CD14-positive monocyte (primary cell): ENCODE measurements around the gene LTF. TPM values are rescaled to one million over a fixed set of nuclear protein-coding genes. Genes with fewer than 3 reads are reported as not detected.

Experiments used
- DNase-seq, 3 donors: peaks; one replicate each; pipeline ENCODE4 v3.0.0-alpha.2; 2011 to 2022
- H2AFZ ChIP-seq: 2 replicates; pipeline ENCODE4 v1.6.0; 2012; ENCODE audit warnings: mild to moderate bottlenecking, low read depth, low read length, inconsistent platforms; ENCODE audit not compliant: insufficient read depth, poor library complexity, severe bottlenecking
- H3K27ac ChIP-seq, 2 donors: 1 replicate in 1 of 2; 2 replicates in 1 of 2; pipeline ENCODE4 v1.5.1; 2012 to 2013; ENCODE audit warnings: low read length in 2 of 2, control low read depth in 1 of 2, inconsistent platforms in 1 of 2, low read depth in 1 of 2, mild to moderate bottlenecking in 1 of 2
- H3K27me3 ChIP-seq, 2 donors: one replicate each; pipeline versions ENCODE4 v1.6.0 to v1.6.1; 2011 to 2013; ENCODE audit warnings: low read length in 2 of 2; ENCODE audit not compliant: control insufficient read depth in 2 of 2, insufficient read depth in 2 of 2
- H3K36me3 ChIP-seq, 2 donors: replicated peaks in 1 of 2; 1 replicate in 1 of 2; 2 replicates in 1 of 2; pipeline versions ENCODE4 v1.5.1 to v1.6.1; 2012 to 2013; ENCODE audit warnings: low read length in 2 of 2, control low read depth in 1 of 2, inconsistent platforms in 1 of 2, mild to moderate bottlenecking in 1 of 2; ENCODE audit not compliant: insufficient read depth in 2 of 2, control insufficient read depth in 1 of 2
- H3K4me1 ChIP-seq, 2 donors: 1 replicate in 1 of 2; 2 replicates in 1 of 2; pipeline versions ENCODE4 v1.5.1 to v1.6.1; 2012 to 2013; ENCODE audit warnings: low read length in 2 of 2, control low read depth in 1 of 2, inconsistent platforms in 1 of 2, mild to moderate bottlenecking in 1 of 2, moderate library complexity in 1 of 2; ENCODE audit not compliant: insufficient read depth in 2 of 2, control insufficient read depth in 1 of 2
- H3K4me2 ChIP-seq: replicated peaks from 2 replicates; pipeline ENCODE3; 2012; ENCODE audit warnings: low read length, moderate library complexity, mild to moderate bottlenecking; ENCODE audit not compliant: poor library complexity, severe bottlenecking; ENCODE audit errors: extremely low read depth
- H3K4me3 ChIP-seq, 3 experiments: fragments of 200-600 bp in 1 of 3; sonication (generic) in 1 of 3; replicated peaks in 1 of 3; 1 replicate in 2 of 3; 2 replicates in 1 of 3; pipeline ENCODE4 v1.5.1; 2011 to 2013; ENCODE audit warnings: low read length in 3 of 3, mild to moderate bottlenecking in 3 of 3, control low read depth in 2 of 3, low read depth in 2 of 3, inconsistent platforms in 1 of 3, moderate library complexity in 1 of 3
- H3K79me2 ChIP-seq: 2 replicates; pipeline ENCODE4 v1.6.0; 2012; ENCODE audit warnings: mild to moderate bottlenecking, control low read depth, inconsistent platforms, low read length, moderate library complexity; ENCODE audit not compliant: insufficient read depth
- H3K9ac ChIP-seq: 2 replicates; pipeline ENCODE4 v1.6.0; 2017; ENCODE audit warnings: low read length, mild to moderate bottlenecking; ENCODE audit not compliant: insufficient read depth, poor library complexity, severe bottlenecking
- H3K9me3 ChIP-seq, 2 donors: replicated peaks in 1 of 2; 1 replicate in 1 of 2; 2 replicates in 1 of 2; pipeline versions ENCODE4 v1.5.1 to v1.6.1; 2012 to 2013; ENCODE audit warnings: low read length in 2 of 2, control low read depth in 1 of 2; ENCODE audit not compliant: control insufficient read depth in 1 of 2, insufficient read depth in 1 of 2
- H4K20me1 ChIP-seq: 2 replicates; pipeline ENCODE4 v1.6.0; 2012; ENCODE audit warnings: mild to moderate bottlenecking, low read length, control low read depth, moderate library complexity; ENCODE audit not compliant: insufficient read depth
- H3K27ac Mint-ChIP-seq, 7 donors: one replicate each; pipeline ENCODE4 v1.8.0; 2020; ENCODE audit warnings: mild to moderate bottlenecking in 7 of 7, mixed read lengths in 7 of 7, moderate library complexity in 6 of 7, inconsistent platforms in 2 of 7
- H3K27me3 Mint-ChIP-seq, 3 donors: one replicate each; pipeline ENCODE4 v1.8.0; 2021 to 2022; ENCODE audit warnings: low read depth in 3 of 3, mild to moderate bottlenecking in 3 of 3, mixed read lengths in 3 of 3, moderate library complexity in 3 of 3, inconsistent platforms in 1 of 3
- H3K36me3 Mint-ChIP-seq, 2 donors: one replicate each; pipeline ENCODE4 v1.8.0; 2020; ENCODE audit warnings: mixed read lengths in 2 of 2, inconsistent platforms in 1 of 2, mild to moderate bottlenecking in 1 of 2
- H3K4me1 Mint-ChIP-seq: one replicate; pipeline ENCODE4 v1.8.0; 2020; ENCODE audit warnings: mild to moderate bottlenecking, mixed read lengths
- H3K4me3 Mint-ChIP-seq, 2 donors: one replicate each; pipeline ENCODE4 v1.8.0; 2020; ENCODE audit warnings: mild to moderate bottlenecking in 2 of 2, mixed read lengths in 2 of 2, moderate library complexity in 1 of 2
- H3K9me3 Mint-ChIP-seq, 7 donors: one replicate each; pipeline ENCODE4 v1.8.0; 2020 to 2022; ENCODE audit warnings: mixed read lengths in 7 of 7, mild to moderate bottlenecking in 6 of 7, moderate library complexity in 6 of 7, inconsistent platforms in 2 of 7
- WGBS: methylation state at CpG from one replicate; pipeline ENCODE4 v1.1.5; 2013; ENCODE audit warnings: missing lambda C conversion rate; ENCODE audit not compliant: insufficient coverage; 5-methylcytosine and 5-hydroxymethylcytosine counted together
- intact Hi-C, 2 donors: fragments of 100-400 bp; cut with micrococcal nuclease; formaldehyde crosslinking; loops; one replicate each; pipeline versions ENCODE4 v1.15.0 to v1.15.1; 2023
- polyA plus RNA-seq, 3 donors: library from polyadenylated mRNA; depleted of rRNA in 1 of 3; unstranded in 2 of 3; stranded (reverse) in 1 of 3; fragments of 300-500 nt in 2 of 3; fragments of >200 nt in 1 of 3; fragmentation: Illumina TruSeq in 2 of 3; gene quantifications; 1 replicate in 2 of 3; 2 replicates in 1 of 3; pipeline ENCODE4 v1.2.3, GENCODE V29; 2012 to 2021
- TF ChIP-seq, protein P1 (sequence below): fragments of 200-600 bp; IDR thresholded peaks from one replicate; pipeline ENCODE4 v1.8.0; 2022; ENCODE audit warnings: antibody characterized with exemption, mild to moderate bottlenecking

LTF gene
- polyA plus RNA-seq, 3 donors: not detected

DNA sequence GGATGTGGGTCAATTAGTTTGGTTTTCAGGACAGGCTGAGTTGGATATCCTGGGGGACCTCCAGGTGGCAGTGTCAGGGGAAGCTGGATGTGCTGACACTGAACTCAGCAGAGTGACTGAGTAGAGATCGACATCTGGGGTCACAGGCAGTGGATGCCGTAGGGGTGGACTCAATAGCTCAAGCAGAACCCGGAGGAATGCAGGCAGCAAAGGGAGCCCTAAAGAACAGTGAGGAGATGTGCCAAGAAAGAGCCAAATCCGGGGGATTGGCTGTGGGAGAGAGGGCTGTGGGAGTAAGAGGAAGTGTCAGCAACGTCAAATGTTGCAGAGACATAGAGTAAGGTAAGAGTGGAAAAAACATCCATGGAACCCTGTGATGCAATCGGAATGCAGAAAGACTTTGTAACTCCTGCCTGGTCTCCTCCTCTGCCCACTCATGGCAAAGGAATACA lies 69.5 kb downstream of the LTF start:
- Mint-ChIP-seq H3K4me1 (peaks cover 47% of the 10 kb centered on the region), H3K27ac (peak overlapping the region; percentile 71 to 88 (median 79)), H3K36me3 (peaks cover 0 to 5% of the 10 kb centered on the region in 2 donors), H3K4me3 (peak overlapping the region in 1 of 2 donors; percentile 23), H3K27me3 (peaks cover 0 to 4% (median 0%) of the 10 kb centered on the region in 3 donors), H3K9me3 (peaks cover 0 to 2% (median 0%) of the 10 kb centered on the region in 7 donors)
- H3K9ac ChIP-seq: no peak overlapping the region
- no peaks in the 10 kb centered on the region for H3K9me3 ChIP-seq
- TF ChIP-seq, protein P1, sequence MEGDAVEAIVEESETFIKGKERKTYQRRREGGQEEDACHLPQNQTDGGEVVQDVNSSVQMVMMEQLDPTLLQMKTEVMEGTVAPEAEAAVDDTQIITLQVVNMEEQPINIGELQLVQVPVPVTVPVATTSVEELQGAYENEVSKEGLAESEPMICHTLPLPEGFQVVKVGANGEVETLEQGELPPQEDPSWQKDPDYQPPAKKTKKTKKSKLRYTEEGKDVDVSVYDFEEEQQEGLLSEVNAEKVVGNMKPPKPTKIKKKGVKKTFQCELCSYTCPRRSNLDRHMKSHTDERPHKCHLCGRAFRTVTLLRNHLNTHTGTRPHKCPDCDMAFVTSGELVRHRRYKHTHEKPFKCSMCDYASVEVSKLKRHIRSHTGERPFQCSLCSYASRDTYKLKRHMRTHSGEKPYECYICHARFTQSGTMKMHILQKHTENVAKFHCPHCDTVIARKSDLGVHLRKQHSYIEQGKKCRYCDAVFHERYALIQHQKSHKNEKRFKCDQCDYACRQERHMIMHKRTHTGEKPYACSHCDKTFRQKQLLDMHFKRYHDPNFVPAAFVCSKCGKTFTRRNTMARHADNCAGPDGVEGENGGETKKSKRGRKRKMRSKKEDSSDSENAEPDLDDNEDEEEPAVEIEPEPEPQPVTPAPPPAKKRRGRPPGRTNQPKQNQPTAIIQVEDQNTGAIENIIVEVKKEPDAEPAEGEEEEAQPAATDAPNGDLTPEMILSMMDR: no peak
- 62% methylated on average over 5 of the region's 6 CpGs for WGBS
- no peak overlapping the region for H3K4me2 ChIP-seq
- peak; percentile 23 to 89 (median 68) for DNase-seq
- H2AFZ ChIP-seq: peak overlapping the region; percentile 6
- H3K27me3 ChIP-seq: no peaks in the 10 kb centered on the region
- peak overlapping the region in 1 of 2 donors; percentile 70 for H3K27ac ChIP-seq
- peaks cover 48 to 57% of the 10 kb centered on the region in 2 donors for H3K4me1 ChIP-seq
- no peak overlapping the region for H3K4me3 ChIP-seq
- intact Hi-C loops: no loop called here
- H3K79me2 ChIP-seq: no peaks in the 10 kb centered on the region
- no peaks in the 10 kb centered on the region for H4K20me1 ChIP-seq
- H3K36me3 ChIP-seq: no peaks in the 10 kb centered on the region

DNA sequence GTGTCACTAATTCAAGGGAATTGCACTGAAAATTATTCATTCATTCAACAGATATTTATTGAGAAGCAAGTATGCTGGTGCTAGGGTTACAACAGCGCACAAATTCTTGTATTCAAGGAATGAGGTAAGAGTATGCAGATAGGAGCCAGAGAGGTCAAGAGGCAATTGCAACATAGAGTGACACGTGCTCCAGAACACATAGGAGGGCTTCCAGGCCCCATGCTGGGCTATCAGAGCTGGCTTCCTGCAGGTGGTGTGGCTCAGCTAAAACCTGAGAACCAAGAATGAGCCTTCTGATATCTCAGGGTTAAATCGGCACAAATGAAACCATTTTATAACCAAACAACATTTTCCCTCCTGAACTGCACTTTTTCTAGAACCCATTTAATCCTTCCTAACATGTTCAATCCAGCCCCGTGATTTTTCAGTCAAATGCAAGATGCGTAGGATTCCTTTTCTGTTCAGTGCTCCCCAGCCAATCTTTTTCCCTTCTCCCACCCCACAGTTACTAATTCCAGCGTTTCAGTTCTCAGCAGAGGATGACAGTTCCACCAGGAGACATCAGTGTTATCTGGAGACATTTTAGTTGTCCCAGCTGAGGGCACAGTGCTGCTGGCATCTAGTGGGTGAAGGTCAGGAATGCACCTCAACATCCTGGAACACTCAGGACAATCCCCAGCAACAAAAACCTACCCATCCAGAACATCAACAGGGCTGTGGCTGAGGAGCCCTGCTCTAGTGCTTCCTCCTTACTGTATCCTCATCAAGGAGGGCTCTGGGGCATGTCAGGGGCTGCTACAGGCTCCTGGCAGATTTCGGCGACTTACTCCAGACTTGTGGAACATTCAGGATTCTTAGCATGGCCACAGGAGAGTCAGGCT lies 70.9 kb downstream of the LTF start:
- TF ChIP-seq, protein P1: no peak
- H3K27ac Mint-ChIP-seq: peak overlapping the region; percentile 19 to 88 (median 69)
- no peaks in the 10 kb centered on the region for H3K27me3 ChIP-seq
- peaks cover 0 to 4% (median 0%) of the 10 kb centered on the region in 3 donors for H3K27me3 Mint-ChIP-seq
- no peak overlapping the region for H2AFZ ChIP-seq
- H3K4me1 Mint-ChIP-seq: peaks cover 47% of the 10 kb centered on the region
- DNase-seq: peak in 2 of 3 donors; percentile 79 to 82
- no peak overlapping the region for H3K4me3 ChIP-seq
- H3K9me3 ChIP-seq: no peaks in the 10 kb centered on the region
- H4K20me1 ChIP-seq: no peaks in the 10 kb centered on the region
- intact Hi-C loops: no loop called here
- H3K27ac ChIP-seq: no peak overlapping the region
- H3K36me3 Mint-ChIP-seq: peaks cover 0 to 5% of the 10 kb centered on the region in 2 donors
- no peak overlapping the region for H3K4me3 Mint-ChIP-seq
- H3K79me2 ChIP-seq: no peaks in the 10 kb centered on the region
- WGBS: 60% methylated on average over 5 of the region's 8 CpGs
- H3K9ac ChIP-seq: no peak overlapping the region
- H3K36me3 ChIP-seq: no peaks in the 10 kb centered on the region
- peaks cover 37 to 45% of the 10 kb centered on the region in 2 donors for H3K4me1 ChIP-seq
- H3K4me2 ChIP-seq: no peak overlapping the region
- peaks cover 0 to 2% (median 0%) of the 10 kb centered on the region in 7 donors for H3K9me3 Mint-ChIP-seq
